GM19023 (cell line): ENCODE measurements around the gene CUL9.

Experiments
- ATAC-seq: cut with Tn5 transposase; IDR thresholded peaks from one replicate; pipeline ENCODE4 v1.9.1; 2021; ENCODE audit warnings: mild to moderate bottlenecking, moderate library complexity; ENCODE audit not compliant: unreplicated experiment

Gene CUL9

DNA sequence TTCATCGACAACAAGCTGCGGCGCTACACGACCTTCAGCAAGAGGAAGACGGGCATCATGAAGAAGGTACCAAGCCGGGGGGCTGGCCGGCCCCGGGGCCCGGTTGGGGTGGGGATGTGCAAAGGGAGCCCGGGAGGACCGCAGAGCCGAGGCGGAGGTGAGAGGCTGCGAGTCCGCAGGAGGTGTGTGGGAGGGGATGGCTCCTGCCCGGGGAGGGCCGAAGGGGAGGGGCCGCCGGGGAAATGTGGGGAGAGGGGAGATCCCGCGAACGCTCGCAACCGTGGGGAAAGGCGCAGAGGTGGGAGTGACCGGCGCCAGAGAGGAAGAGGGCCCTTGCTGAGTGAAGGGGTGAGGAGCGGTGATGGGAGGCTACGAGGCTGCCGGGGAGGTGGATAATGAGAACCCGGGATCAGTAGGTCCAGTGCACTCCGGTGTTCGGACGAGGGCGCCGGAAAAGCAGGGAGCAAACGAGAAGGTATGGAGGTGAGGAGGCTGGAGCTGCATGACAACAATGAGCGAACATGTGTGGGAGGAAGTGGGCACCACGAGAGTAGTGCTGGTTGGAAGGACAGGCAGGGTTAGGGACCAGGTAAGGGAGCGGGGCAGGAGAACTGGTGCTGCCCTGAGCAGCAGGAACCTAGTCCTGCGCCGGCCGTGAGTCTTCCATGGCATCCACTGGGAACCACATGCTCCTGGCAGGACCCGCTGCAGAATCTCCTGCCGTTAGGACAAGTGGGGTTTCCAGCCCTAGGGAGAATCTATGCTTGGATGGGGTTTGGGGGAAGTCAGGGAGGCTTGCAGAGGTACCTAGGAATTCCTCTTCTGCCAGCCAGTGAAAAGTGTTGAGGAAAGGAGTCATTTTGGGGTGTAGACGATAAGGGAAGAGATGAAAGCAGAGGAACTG is 9.6 kb upstream of the CUL9 start:
- no peak for ATAC-seq

DNA sequence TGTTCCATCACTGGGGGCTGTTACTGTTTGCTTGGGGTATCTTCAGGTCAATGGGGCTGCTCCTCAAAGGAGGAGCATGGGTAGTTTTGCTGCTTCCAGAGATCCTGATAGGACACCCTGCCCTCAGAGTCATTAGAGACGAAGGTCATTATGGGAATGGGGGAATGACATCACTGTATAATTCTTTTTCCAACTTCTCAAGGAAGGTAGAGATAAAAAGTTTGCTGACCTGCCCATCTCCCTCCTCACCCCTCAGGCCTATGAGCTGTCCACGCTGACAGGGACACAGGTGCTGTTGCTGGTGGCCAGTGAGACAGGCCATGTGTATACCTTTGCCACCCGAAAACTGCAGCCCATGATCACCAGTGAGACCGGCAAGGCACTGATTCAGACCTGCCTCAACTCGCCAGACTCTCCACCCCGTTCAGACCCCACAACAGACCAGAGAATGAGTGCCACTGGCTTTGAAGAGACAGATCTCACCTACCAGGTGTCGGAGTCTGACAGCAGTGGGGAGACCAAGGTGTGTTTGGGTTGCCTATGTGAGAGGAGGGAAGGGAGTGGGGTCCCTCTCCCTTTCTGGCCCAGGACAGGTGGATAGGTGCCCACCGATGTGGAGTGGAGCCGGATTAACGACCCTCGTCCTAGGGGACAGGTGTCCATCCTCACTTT is 8.3 kb upstream of the CUL9 start:
- ATAC-seq = no peak

DNA sequence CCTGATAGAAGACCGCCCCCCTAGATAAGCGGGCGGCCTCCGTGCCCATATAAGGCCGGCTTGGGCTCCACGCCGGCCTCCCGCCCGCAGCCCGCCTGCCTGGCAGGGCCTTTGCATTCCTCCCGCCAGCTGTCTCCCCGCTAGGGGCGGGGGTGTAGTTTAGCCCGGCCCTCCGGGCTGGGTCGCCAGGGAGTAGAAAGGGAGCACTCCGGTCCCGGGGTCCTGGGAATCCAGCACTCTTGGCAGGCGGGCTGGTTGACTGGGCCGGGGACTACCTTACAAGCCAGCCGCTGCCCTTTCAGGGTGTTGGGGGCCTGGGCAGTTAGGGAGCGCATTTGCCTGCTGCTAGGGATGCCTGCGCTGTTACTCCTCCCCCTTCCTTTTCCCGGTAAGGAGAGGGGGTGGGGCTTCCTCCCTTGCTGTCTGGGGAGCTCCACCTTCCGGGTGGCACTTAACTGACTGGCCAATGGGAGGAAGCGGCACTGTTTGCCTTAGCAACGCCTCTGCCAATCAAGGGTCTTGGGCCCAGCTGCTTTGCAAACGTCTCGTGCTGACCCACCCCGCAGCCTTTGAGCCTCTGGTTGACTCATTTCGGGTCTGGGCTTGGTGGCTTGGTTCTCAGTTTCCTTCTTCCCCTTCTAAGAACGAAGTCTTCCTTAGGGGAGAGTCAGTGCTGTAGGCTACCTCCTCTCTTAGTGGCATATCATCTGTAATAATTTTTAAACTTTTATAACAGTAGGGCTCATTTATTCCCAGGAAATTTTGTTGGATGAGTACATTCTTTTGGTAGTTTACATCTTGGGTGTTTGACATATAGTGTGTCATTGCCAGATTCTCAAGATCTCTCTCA is 7.5 kb upstream of the CUL9 start:
- ATAC-seq = peak; percentile 75

DNA sequence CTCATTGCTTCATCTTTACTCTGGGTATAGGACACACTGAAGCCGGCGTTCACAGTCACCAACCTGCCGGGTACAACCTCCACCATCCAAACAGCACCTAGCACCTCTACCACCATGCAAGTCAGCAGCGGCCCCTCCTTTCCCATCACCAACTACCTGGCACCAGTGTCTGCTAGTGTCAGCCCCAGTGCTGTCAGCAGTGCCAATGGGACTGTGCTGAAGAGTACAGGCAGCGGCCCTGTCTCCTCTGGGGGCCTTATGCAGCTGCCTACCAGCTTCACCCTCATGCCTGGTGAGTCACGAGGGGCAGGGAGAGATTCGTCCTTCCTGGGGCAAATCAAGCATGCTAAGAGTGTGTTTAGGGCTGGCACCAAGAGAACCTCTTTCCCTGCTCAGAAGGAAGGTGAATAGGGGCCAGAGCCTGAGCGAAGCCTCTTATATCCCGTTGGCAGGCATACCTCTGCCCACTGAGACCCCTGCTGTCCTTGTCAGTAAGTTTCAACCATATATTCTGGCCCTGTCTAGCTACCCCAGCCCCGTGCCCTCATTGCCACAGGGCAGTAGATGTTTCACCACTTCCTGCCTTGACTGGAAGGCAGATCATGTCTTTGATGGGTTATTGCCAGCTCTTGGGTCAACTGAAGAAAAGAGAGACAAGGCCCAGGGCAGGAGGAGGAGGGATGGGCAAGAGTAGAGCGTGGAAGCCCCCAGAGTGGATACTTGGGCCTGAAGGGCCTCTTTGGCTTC is 6.1 kb upstream of the CUL9 start:
- ATAC-seq = no peak

- no peak for ATAC-seq
Observed at GRCh38 chr6:43176423-43176786, 5.6 kb upstream of the CUL9 start.

DNA sequence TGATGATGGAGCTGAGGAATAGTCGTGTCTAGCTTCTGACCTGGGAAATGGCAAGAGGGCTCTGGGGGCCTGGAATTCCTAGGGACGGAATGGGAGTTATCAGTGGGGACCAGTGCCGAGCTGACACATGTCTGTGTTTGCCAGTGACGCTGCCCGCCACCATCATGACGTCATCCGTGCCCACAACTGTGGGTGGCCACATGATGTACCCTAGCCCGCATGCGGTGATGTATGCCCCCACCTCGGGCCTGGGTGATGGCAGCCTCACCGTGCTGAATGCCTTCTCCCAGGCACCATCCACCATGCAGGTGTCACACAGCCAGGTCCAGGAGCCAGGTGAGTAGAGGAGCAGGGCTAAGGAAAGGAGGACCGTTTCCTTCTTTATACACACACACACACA is 3.8 kb upstream of the CUL9 start:
- no peak for ATAC-seq

- ATAC-seq = no peak
Observed at GRCh38 chr6:43178951-43179830, 2.8 kb upstream of the CUL9 start.

DNA sequence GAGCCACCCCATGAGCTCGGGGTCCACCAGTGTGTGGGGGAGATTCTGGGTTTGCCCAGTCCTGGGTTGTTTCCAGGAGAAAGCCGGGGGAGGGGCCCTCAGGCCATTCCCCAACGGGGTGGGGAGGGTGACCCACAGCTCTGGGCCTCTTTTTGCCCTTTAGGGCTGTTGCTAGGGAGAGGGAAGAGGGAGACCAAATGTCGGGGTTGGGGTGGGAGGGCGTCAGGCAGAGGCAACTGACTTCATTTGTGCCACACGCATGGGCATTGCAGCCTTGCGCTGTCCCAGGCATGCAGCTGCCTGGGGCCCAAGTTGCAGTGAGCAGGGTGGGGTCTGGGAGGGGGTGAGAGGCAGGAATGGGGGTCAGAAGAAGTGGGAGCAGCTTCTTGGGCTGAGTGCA is 1.9 kb upstream of the CUL9 start:
- ATAC-seq = no peak

- no peak for ATAC-seq
Observed at GRCh38 chr6:43180985-43181384, 1.0 kb upstream of the CUL9 start.

DNA sequence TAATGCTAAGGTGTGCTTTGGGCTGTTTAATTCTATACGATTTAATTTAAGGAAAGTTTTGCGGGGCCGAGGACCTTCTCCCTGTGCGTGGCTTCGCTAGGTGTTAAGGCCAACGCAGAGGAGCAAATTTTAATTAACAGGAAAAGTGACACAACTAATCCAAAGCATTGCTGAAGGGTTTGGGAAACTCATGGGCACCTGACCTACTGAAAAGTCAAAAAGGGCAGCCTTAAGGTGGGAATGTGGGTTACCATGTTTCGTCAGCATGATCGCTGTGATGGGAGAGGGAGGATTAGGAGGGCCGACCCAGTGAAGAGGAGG is 415 bp upstream of the CUL9 start:
- no peak for ATAC-seq

- no peak for ATAC-seq
Observed at GRCh38 chr6:43183441-43183840, 1.4 kb downstream of the CUL9 start.

- ATAC-seq = no peak
Observed at GRCh38 chr6:43184268-43184985, 2.4 kb downstream of the CUL9 start.

GRCh38 chr6:43185391-43185985 is 3.5 kb downstream of the CUL9 start:
- ATAC-seq = no peak

- no peak for ATAC-seq
Observed at GRCh38 chr6:43186019-43186418, 4.0 kb downstream of the CUL9 start.

- no peak for ATAC-seq
Observed at GRCh38 chr6:43186706-43187105, 4.7 kb downstream of the CUL9 start.

DNA sequence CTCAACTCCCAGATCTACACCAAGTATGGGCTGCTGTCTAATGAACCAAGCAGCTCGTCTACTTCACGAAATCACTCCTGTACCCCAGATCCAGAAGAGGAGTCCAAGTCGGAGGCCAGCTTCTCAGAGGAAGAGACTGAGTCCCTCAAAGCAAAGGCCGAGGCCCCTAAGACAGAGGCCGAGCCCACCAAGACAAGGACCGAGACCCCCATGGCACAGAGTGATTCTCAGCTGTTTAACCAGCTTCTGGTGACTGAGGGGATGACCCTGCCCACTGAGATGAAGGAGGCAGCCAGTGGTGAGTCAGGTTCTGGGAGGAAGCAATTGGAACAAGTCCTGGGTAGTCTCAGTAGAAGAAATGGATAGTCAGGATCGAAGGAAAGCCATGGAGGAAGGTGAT is 5.8 kb downstream of the CUL9 start:
- no peak for ATAC-seq

GRCh38 chr6:43188426-43188825 is 6.4 kb downstream of the CUL9 start:
- ATAC-seq = no peak

- ATAC-seq = no peak
Observed at GRCh38 chr6:43189776-43190304, 7.8 kb downstream of the CUL9 start.

- ATAC-seq = no peak
Observed at GRCh38 chr6:43192911-43193310, 10.9 kb downstream of the CUL9 start.
